Upper lobe of left lung (tissue), 4 donors: ENCODE measurements around the gene GADD45A.

Experiments used
- POLR2A ChIP-seq, 4 donors: fragments of 450-650 bp; IDR thresholded peaks; one replicate each; pipeline ENCODE4 v1.5.1; 2016 to 2017; ENCODE audit warnings: antibody characterized with exemption in 4 of 4, mild to moderate bottlenecking in 2 of 4
- POLR2AphosphoS5 ChIP-seq, 2 donors: sonication (generic); formaldehyde crosslinking; IDR thresholded peaks; one replicate each; pipeline ENCODE4 v1.5.1; 2017; ENCODE audit warnings: antibody characterized with exemption in 2 of 2
- TF ChIP-seq, protein P1 (sequence below), 6 experiments: fragments of 450-650 bp in 4 of 6; fragments of 200-600 bp in 2 of 6; sonication (generic) in 2 of 6; IDR thresholded peaks; one replicate each; pipeline ENCODE4 v1.5.1; 2016 to 2019; ENCODE audit warnings: antibody characterized with exemption in 6 of 6

DNA sequence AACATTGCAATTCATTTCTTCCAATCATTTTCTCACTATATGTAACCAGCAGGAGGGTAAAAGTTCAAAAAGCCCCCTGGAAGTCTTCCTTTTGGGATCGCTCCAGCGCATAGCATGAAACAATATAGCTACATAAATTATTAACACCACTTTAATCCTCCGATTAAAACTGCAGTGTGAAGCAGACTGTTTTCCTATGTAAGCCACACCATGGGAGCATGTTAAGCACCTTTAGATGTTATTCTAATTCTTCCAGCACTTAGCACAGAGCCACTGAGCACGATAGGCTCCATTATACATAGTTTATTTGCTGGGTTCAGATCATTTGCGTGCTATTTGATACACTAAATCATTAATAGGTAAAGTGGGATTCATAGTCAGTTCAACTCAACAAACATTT lies 18.4 kb upstream of the GADD45A start:
- TF ChIP-seq, protein P1, sequence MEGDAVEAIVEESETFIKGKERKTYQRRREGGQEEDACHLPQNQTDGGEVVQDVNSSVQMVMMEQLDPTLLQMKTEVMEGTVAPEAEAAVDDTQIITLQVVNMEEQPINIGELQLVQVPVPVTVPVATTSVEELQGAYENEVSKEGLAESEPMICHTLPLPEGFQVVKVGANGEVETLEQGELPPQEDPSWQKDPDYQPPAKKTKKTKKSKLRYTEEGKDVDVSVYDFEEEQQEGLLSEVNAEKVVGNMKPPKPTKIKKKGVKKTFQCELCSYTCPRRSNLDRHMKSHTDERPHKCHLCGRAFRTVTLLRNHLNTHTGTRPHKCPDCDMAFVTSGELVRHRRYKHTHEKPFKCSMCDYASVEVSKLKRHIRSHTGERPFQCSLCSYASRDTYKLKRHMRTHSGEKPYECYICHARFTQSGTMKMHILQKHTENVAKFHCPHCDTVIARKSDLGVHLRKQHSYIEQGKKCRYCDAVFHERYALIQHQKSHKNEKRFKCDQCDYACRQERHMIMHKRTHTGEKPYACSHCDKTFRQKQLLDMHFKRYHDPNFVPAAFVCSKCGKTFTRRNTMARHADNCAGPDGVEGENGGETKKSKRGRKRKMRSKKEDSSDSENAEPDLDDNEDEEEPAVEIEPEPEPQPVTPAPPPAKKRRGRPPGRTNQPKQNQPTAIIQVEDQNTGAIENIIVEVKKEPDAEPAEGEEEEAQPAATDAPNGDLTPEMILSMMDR (IDR thresholded peaks at IDR 0.05): no peak
- TF ChIP-seq POLR2A (IDR thresholded peaks at IDR 0.05) (no peak), POLR2AphosphoS5 (IDR thresholded peaks at IDR 0.05) (no peak)
